TTC549 (cell line): ENCODE data around the gene SACS.

ENCODE experiments used
- FAIRE-seq: peaks from 2 replicates; lab custom pipeline; 2012; peaks lifted over from hg19 to GRCh38; lab: Jason Lieb, UNC

SACS gene

DNA sequence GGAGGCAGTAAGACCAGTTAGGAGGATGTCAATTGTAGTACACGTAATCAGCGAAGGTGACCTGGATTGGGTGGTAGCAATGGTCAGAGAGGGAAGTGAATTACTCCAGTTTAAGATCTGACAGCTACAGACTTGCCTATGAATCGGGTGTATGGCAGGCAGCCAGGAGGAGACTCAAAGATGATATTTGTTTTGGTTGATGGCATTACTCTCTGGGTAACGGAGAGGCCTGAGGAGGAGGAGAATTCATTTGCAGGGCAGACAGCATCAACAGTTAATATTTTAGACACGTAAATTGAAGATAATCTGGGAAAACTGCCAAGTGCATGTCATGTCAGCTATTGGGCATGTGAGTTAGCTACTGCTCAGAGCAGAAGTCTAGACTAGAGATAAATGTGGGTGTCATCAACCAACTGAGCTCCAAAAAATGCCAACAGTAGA is 143.6 kb downstream of the SACS start:
- FAIRE-seq: no peak

DNA sequence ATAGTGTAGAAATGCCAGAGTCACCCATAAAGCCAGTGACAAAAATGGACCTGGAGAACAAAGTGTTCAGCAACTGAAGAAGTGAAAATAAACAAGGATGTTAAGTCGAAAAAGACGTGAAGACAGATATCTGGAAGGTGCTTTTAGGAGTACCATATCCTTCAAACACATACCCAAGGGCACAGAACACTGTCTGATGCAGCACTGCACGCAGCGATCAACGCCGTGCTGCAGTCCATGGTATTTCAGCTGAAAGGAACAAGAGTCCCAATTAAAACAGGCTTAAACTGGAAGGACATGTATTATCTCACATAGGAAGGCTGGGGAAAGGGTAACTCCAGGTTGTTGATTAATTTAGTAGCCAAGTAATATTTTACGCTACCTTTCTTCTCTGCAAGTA is 144.5 kb downstream of the SACS start:
- FAIRE-seq: no peak

DNA sequence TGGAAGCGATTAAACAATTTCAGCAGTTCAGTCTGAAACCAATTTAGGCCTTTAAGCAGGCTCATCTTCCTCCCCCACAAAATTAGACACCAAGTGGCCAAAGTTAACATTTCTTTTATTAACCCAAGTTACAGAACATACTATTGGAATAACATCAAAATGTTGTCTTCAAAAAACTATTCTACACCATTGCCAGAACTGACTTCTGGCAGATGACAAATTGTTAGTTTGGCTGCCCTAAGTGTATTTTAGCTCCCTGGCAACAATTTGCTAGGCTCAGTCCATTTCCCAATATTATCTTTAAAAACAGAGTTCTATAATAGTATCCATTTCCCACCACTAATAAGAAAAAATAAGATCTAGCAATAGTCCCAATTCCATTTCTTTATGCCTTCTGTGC is 144.9 kb downstream of the SACS start:
- no peak for FAIRE-seq

DNA sequence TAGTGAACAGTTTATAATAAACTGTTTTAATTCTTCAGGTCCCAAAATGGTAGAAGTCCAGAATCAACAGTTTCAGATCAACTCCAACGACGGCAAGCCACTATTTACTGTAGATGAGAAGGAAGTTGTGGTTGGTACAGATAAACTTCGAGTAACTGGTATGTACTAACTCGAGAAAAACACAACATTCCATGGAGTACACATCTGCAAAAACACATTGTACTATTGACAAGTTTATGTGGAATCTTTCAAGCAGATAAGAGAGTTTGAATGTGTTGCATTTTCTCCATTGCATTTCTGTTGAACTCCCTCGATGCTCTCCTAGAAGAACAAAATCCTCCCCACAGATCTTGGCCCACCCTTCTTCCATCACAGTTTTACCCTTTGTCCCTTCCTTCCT is 154.2 kb downstream of the SACS start:
- FAIRE-seq: no peak
